Naive thymus-derived CD4-positive, alpha-beta T cell (primary cell): ENCODE measurements around the gene CNR2. TPM values are rescaled to one million over a fixed set of nuclear protein-coding genes. Genes with fewer than 3 reads are reported as not detected.

ENCODE experiments used
- ATAC-seq: fragments of 150-1000 bp; cut with Tn5 transposase; 2 replicates; pipeline ENCODE4 v1.10.0; 2021; ENCODE audit warnings: mild to moderate bottlenecking, moderate library complexity
- CTCF ChIA-PET: fragments of 350-600 bp; sonication (Branson Sonifier 250); formaldehyde crosslinking; loops from one replicate; lab custom pipeline; 2021; ENCODE audit warnings: antibody characterized with exemption; lab: Charles Lee
- POLR2A ChIA-PET: fragments of 350-600 bp; sonication (Branson Sonifier 250); formaldehyde crosslinking; loops from one replicate; lab custom pipeline; 2021; ENCODE audit warnings: antibody characterized with exemption, inconsistent platforms; lab: Charles Lee
- DNase-seq, 9 donors: peaks; one replicate each; pipeline versions ENCODE4 v3.0.0 to v3.0.0-alpha.2; 2020 to 2022; ENCODE audit warnings: mixed read lengths in 1 of 9
- H3K27ac ChIP-seq: one replicate; pipeline ENCODE4 v1.7.0; 2013; ENCODE audit warnings: mild to moderate bottlenecking, low read depth, low read length, moderate library complexity
- H3K27me3 ChIP-seq, 2 donors: one replicate each; pipeline ENCODE4 v1.7.0; 2013; ENCODE audit warnings: low read length in 2 of 2, mild to moderate bottlenecking in 2 of 2, moderate library complexity in 2 of 2; ENCODE audit not compliant: control insufficient read depth in 2 of 2, insufficient read depth in 2 of 2
- H3K36me3 ChIP-seq, 3 experiments: 1 replicate in 2 of 3; 2 replicates in 1 of 3; pipeline ENCODE4 v1.7.0; 2013; ENCODE audit warnings: low read length in 3 of 3, mild to moderate bottlenecking in 3 of 3, moderate library complexity in 1 of 3; ENCODE audit not compliant: insufficient read depth in 3 of 3, control insufficient read depth in 2 of 3
- H3K4me1 ChIP-seq, 2 donors: one replicate each; pipeline ENCODE4 v1.7.0; 2013; ENCODE audit warnings: low read length in 2 of 2, mild to moderate bottlenecking in 2 of 2, moderate library complexity in 1 of 2; ENCODE audit not compliant: control insufficient read depth in 2 of 2, insufficient read depth in 2 of 2
- H3K4me3 ChIP-seq: 2 replicates; pipeline ENCODE4 v1.7.0; 2013; ENCODE audit warnings: mild to moderate bottlenecking, low read length
- H3K9me3 ChIP-seq, 3 experiments: 1 replicate in 2 of 3; 2 replicates in 1 of 3; pipeline ENCODE4 v1.7.0; 2013; ENCODE audit warnings: low read length in 3 of 3; ENCODE audit not compliant: control insufficient read depth in 2 of 3
- H3K27ac Mint-ChIP-seq, 9 donors: one replicate each; pipeline ENCODE4 v1.8.0; 2020 to 2022; ENCODE audit warnings: mixed read lengths in 9 of 9, mild to moderate bottlenecking in 8 of 9, moderate library complexity in 5 of 9, inconsistent platforms in 2 of 9
- H3K27me3 Mint-ChIP-seq, 5 donors: one replicate each; pipeline ENCODE4 v1.8.0; 2021 to 2022; ENCODE audit warnings: mixed read lengths in 5 of 5, mild to moderate bottlenecking in 1 of 5
- H3K36me3 Mint-ChIP-seq, 5 donors: one replicate each; pipeline ENCODE4 v1.8.0; 2020 to 2022; ENCODE audit warnings: mixed read lengths in 5 of 5, mild to moderate bottlenecking in 3 of 5, inconsistent platforms in 1 of 5
- H3K4me1 Mint-ChIP-seq, 7 donors: one replicate each; pipeline ENCODE4 v1.8.0; 2020 to 2022; ENCODE audit warnings: mixed read lengths in 7 of 7, mild to moderate bottlenecking in 3 of 7, inconsistent platforms in 1 of 7
- H3K4me3 Mint-ChIP-seq, 10 donors: one replicate each; pipeline ENCODE4 v1.8.0; 2020 to 2022; ENCODE audit warnings: mild to moderate bottlenecking in 10 of 10, mixed read lengths in 10 of 10, moderate library complexity in 6 of 10, inconsistent platforms in 2 of 10
- H3K9me3 Mint-ChIP-seq, 11 donors: one replicate each; pipeline ENCODE4 v1.8.0; 2020 to 2022; ENCODE audit warnings: mixed read lengths in 11 of 11, mild to moderate bottlenecking in 4 of 11, inconsistent platforms in 1 of 11, moderate library complexity in 1 of 11
- intact Hi-C, 2 donors: fragments of 100-400 bp; cut with micrococcal nuclease; formaldehyde crosslinking; loops; one replicate each; pipeline ENCODE4 v1.15.1; 2023
- microRNA-seq: library from miRNA; unstranded; fragments of <30 nt; microRNA quantifications from one replicate; pipeline ENCODE4 v1.2.0, GENCODE V29; 2022; ENCODE audit warnings: borderline microRNAs expressed
- polyA plus RNA-seq, 2 donors: library from polyadenylated mRNA; unstranded; fragments of 300-500 nt; fragmentation: Illumina TruSeq; gene quantifications; one replicate each; pipeline ENCODE4 v1.2.3, GENCODE V29; 2021
- total RNA-seq, 6 experiments: library from RNA in 5 of 6; stranded (reverse) in 5 of 6; gene quantifications; 1 replicate in 5 of 6; 2 replicates in 1 of 6; pipeline ENCODE4 v1.2.3 and lab custom pipeline; 2021 to 2026

CNR2 gene
- total and polyA plus RNA-seq, 7 experiments from 2014 or later = 0.05 to 2.8 (median 0.22) TPM; not detected in 1

GRCh38 chr1:23823767-23824166 lies 89.4 kb downstream of the CNR2 start:
- Mint-ChIP-seq H3K27ac (peak overlapping the region in 7 of 9 donors; percentile 40 to 96 (median 92)), H3K27me3 (peaks cover 0 to 3% (median 0%) of the 10 kb centered on the region in 5 donors), H3K36me3 (peaks cover 0 to 9% (median 3%) of the 10 kb centered on the region in 5 donors), H3K4me1 (peaks cover 11 to 33% (median 20%) of the 10 kb centered on the region in 7 donors), H3K9me3 (no peaks in the 10 kb centered on the region), H3K4me3 (peak overlapping the region in 9 of 10 donors; percentile 42 to 95 (median 92))
- ChIA-PET CTCF (interaction anchor here (0.6 to 2.3 kb wide), 3 partner anchors 12 to 74 kb away, joined by 4 to 10 read pairs (median 5); no protein-coding TSS in a partner anchor), POLR2A (interaction anchor here (0.6 to 5.2 kb wide), 6 partner anchors 14 to 1639 kb away, joined by 3 to 41 read pairs (median 5); partner anchors contain the start of genes FUCA1, GALE and PNRC2)
- Histone ChIP-seq H3K4me1 (peaks cover 6% of the 10 kb centered on the region in 2 donors), H3K27me3 (no peaks in the 10 kb centered on the region), H3K36me3 (peaks cover 0 to 15% (median 0%) of the 10 kb centered on the region in 3 experiments), H3K4me3 (no peak overlapping the region), H3K9me3 (no peaks in the 10 kb centered on the region), H3K27ac (peak overlapping the region; percentile 95)
- DNase-seq (no peak), ATAC-seq (no peak)
- intact Hi-C loops = loop anchor here in 1 of 2 donors (2.0 kb wide), 1 partner anchor 15 kb away; no protein-coding TSS in a partner anchor

Small RNA genes within 50 kb of the gene (microRNA-seq; reads per million reads assigned to microRNA genes)
- gene MIR378F = not detected

Other genes starting within 250 kb of the CNR2 start
- gene RPL11, start 221.6 kb downstream of the CNR2 start, total RNA-seq = 1,000 to 10,000 TPM; 1,206 to 2,420 (median 2,172) TPM
- 1,000 to 10,000 TPM; 1,567 to 2,009 TPM for gene RPL11, start 221.6 kb downstream of the CNR2 start, polyA plus RNA-seq
- gene ELOA, start 169.9 kb downstream of the CNR2 start, total RNA-seq = 10 to 100 TPM; 28.0 to 36.1 (median 30.4) TPM
- 10 to 100 TPM; 20.3 to 30.8 TPM for gene ELOA, start 169.9 kb downstream of the CNR2 start, polyA plus RNA-seq
- gene PITHD1, start 134.9 kb downstream of the CNR2 start, total RNA-seq = 10 to 100 TPM; 57.6 to 81.9 (median 76.0) TPM
- 10 to 100 TPM; 82.2 to 88.9 TPM for gene PITHD1, start 134.9 kb downstream of the CNR2 start, polyA plus RNA-seq
- 10 to 100 TPM; 40.7 to 83.8 (median 48.2) TPM for gene LYPLA2, start 122.2 kb downstream of the CNR2 start, total RNA-seq
- 100 to 1,000 TPM in 1 of 2 donors, 10 to 100 TPM in 1; 83.9 to 124 TPM for gene LYPLA2, start 122.2 kb downstream of the CNR2 start, polyA plus RNA-seq
- gene GALE, start 112.6 kb downstream of the CNR2 start, total RNA-seq = 10 to 100 TPM in 4 of 5 experiments, 1 to 10 TPM in 1; 8.1 to 21.4 (median 12.7) TPM
- 10 to 100 TPM in 1 of 2 donors, 1 to 10 TPM in 1; 8.5 to 11.5 TPM for gene GALE, start 112.6 kb downstream of the CNR2 start, polyA plus RNA-seq
- gene HMGCL, start 87.9 kb downstream of the CNR2 start, total RNA-seq = 10 to 100 TPM; 16.2 to 38.9 (median 27.3) TPM
- gene HMGCL, start 87.9 kb downstream of the CNR2 start, polyA plus RNA-seq = 10 to 100 TPM; 35.3 to 38.5 TPM
- gene FUCA1, start 45.1 kb downstream of the CNR2 start, total RNA-seq = 10 to 100 TPM in 3 of 5 experiments, 1 to 10 TPM in 2; 4.9 to 62.7 (median 16.3) TPM
- 10 to 100 TPM; 11.5 to 18.2 TPM for gene FUCA1, start 45.1 kb downstream of the CNR2 start, polyA plus RNA-seq
- gene PNRC2, start 46.5 kb upstream of the CNR2 start, total RNA-seq = 100 to 1,000 TPM; 139 to 180 (median 161) TPM
- gene PNRC2, start 46.5 kb upstream of the CNR2 start, polyA plus RNA-seq = 100 to 1,000 TPM; 142 to 151 TPM
- gene SRSF10, start 67.0 kb upstream of the CNR2 start, total RNA-seq = 100 to 1,000 TPM; 170 to 252 (median 193) TPM
- gene SRSF10, start 67.0 kb upstream of the CNR2 start, polyA plus RNA-seq = 100 to 1,000 TPM; 108 to 132 TPM
- not detected for gene MYOM3, start 198.8 kb upstream of the CNR2 start, total RNA-seq
- not detected for gene MYOM3, start 198.8 kb upstream of the CNR2 start, polyA plus RNA-seq
- gene IL22RA1, start 229.8 kb upstream of the CNR2 start, total RNA-seq = not detected
- gene IL22RA1, start 229.8 kb upstream of the CNR2 start, polyA plus RNA-seq = not detected